Measurements from ENCODE around the gene CAD.
"Not testable (repeated sequence)": the region's sequence is repeated elsewhere in the genome, so short reads cannot be mapped to it uniquely, and the experiment has no call there.

DNA sequence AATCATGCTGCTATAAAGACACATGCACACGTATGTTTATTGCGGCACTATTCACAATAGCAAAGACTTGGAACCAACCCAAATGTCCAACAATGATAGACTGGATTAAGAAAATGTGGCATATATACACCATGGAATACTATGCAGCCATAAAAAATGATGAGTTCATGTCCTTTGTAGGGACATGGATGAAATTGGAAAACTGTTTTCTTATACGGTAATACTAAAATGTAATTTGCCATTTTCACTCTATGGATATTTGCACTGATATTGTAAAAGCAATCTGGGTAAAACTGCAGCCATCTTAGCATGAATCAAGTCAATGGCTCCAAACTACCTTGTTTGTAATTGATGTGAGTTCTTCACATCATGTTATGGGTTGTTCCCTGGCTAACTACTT is 21.4 kb upstream of the CAD start:
- TF ChIP-seq EP300, POLR2A (IDR thresholded peaks at IDR 0.05): not testable (repeated sequence)
- TF ChIP-seq, protein P1, sequence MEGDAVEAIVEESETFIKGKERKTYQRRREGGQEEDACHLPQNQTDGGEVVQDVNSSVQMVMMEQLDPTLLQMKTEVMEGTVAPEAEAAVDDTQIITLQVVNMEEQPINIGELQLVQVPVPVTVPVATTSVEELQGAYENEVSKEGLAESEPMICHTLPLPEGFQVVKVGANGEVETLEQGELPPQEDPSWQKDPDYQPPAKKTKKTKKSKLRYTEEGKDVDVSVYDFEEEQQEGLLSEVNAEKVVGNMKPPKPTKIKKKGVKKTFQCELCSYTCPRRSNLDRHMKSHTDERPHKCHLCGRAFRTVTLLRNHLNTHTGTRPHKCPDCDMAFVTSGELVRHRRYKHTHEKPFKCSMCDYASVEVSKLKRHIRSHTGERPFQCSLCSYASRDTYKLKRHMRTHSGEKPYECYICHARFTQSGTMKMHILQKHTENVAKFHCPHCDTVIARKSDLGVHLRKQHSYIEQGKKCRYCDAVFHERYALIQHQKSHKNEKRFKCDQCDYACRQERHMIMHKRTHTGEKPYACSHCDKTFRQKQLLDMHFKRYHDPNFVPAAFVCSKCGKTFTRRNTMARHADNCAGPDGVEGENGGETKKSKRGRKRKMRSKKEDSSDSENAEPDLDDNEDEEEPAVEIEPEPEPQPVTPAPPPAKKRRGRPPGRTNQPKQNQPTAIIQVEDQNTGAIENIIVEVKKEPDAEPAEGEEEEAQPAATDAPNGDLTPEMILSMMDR (IDR thresholded peaks at IDR 0.05), result not testable (repeated sequence)

All from ovary (tissue), 3 donors.